Measurements from ENCODE around the gene AFAP1L2. TPM values are rescaled to one million over a fixed set of nuclear protein-coding genes. Genes with fewer than 3 reads are reported as not detected.

Gene AFAP1L2
- total RNA-seq, 6 experiments from 2014 or later = 0.07 to 0.09 TPM; not detected in 4

DNA sequence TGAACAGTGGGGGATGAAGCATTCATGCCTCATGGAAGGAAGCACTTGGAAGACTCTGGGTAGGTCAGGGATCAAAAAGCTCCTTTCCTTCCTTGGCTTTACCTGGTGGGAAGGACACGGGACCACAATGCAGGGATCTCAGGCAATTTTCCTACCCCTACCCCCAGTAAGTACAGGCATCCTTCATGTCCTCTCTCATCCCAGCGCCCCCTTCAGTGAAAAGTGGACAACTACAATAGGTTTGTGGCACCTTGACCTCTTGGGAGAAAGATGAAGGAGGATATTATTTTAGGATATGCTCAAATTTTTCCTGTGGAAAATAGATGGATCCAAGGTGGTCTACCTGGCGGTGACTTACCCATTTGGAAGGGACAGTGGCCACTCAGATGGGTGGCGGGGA is 16.5 kb downstream of the AFAP1L2 start:
- Mint-ChIP-seq H3K4me3 (no peak overlapping the region), H3K9me3 (no peaks in the 10 kb centered on the region), H3K27me3 (ENCODE audit: insufficient read depth) (peaks cover 17% of the 10 kb centered on the region), H3K4me1 (ENCODE audit: low read depth) (peaks cover 30% of the 10 kb centered on the region), H3K27ac (no peak overlapping the region), H3K36me3 (ENCODE audit: low read depth) (no peaks in the 10 kb centered on the region)
- DNase-seq = no peak
- TF ChIP-seq, protein P1, sequence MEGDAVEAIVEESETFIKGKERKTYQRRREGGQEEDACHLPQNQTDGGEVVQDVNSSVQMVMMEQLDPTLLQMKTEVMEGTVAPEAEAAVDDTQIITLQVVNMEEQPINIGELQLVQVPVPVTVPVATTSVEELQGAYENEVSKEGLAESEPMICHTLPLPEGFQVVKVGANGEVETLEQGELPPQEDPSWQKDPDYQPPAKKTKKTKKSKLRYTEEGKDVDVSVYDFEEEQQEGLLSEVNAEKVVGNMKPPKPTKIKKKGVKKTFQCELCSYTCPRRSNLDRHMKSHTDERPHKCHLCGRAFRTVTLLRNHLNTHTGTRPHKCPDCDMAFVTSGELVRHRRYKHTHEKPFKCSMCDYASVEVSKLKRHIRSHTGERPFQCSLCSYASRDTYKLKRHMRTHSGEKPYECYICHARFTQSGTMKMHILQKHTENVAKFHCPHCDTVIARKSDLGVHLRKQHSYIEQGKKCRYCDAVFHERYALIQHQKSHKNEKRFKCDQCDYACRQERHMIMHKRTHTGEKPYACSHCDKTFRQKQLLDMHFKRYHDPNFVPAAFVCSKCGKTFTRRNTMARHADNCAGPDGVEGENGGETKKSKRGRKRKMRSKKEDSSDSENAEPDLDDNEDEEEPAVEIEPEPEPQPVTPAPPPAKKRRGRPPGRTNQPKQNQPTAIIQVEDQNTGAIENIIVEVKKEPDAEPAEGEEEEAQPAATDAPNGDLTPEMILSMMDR (IDR thresholded peaks at IDR 0.05) = peak; percentile 22; the same call in 1 of the 2 replicates

DNA sequence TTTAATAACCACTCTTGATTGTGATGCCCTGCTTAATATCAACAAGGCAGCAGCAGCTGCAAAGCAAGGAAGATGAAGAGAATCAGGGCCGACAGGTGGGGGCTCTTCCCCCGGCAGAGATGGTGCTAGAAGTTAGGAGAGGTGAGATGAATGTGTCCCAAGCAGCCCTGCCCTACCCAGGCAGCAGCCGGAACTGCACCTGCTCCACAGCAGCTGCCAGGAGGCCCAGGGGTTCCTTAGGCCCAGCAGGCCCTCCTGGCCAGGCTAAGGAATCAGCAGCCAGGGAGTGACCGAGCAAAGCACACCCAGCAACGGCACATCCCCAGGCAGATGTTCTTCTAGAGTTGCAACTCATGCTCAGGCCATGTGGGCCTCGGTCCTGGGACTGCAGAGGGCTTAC is 17.9 kb downstream of the AFAP1L2 start:
- no peaks in the 10 kb centered on the region for H3K36me3 Mint-ChIP-seq (ENCODE audit: low read depth)
- TF ChIP-seq, protein P1 (IDR thresholded peaks at IDR 0.05) = no peak
- peaks cover 20% of the 10 kb centered on the region for H3K27me3 Mint-ChIP-seq (ENCODE audit: insufficient read depth)
- DNase-seq = no peak
- H3K9me3 Mint-ChIP-seq = no peaks in the 10 kb centered on the region
- no peak overlapping the region for H3K4me3 Mint-ChIP-seq
- H3K27ac Mint-ChIP-seq = no peak overlapping the region
- H3K4me1 Mint-ChIP-seq (ENCODE audit: low read depth) = peaks cover 30% of the 10 kb centered on the region

DNA sequence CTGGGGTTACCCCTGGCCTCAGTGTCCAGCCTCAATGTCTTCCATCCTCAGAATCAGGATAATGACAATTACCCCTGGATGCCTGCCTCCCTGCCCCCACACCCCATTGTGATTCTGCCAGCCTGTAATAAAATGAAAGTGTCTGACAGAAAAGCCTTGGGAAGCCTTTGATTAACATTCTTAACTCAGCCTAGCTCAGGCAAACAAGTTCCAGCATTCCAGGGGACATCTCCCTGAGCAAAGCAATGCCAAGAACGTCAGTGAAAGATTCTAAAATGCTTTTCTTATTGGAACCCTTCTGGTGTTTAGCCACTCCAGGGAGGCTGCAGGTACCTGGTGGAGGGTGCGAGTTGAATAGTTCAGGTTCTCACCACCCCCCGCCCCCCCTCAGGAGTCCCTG is 18.7 kb downstream of the AFAP1L2 start:
- H3K9me3 Mint-ChIP-seq = no peaks in the 10 kb centered on the region
- H3K4me1 Mint-ChIP-seq (ENCODE audit: low read depth) = peaks cover 24% of the 10 kb centered on the region
- H3K36me3 Mint-ChIP-seq (ENCODE audit: low read depth) = no peaks in the 10 kb centered on the region
- TF ChIP-seq, protein P1 (IDR thresholded peaks at IDR 0.05) = no peak
- no peak overlapping the region for H3K4me3 Mint-ChIP-seq
- H3K27ac Mint-ChIP-seq = no peak overlapping the region
- H3K27me3 Mint-ChIP-seq (ENCODE audit: insufficient read depth) = peaks cover 20% of the 10 kb centered on the region
- no peak for DNase-seq

DNA sequence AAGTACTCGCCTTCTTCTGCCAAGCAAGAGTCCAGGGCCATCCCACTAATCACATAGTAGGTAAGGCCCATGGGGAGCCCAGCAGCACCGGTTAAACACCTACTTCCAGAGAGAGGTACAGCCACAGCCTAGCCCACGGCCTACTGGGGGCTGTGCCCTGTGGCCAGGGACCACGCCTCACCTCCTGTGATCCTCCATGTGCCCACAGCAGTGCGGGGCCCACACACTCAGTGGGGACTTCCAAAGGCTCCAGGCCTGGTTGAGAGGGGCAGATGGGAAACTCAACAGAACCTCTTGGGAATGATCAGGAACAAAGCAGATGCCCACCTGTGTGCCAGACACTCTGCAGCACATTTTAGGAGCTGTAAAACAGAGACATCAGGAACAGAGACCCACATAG is 19.7 kb downstream of the AFAP1L2 start:
- H3K9me3 Mint-ChIP-seq = no peaks in the 10 kb centered on the region
- no peak overlapping the region for H3K27ac Mint-ChIP-seq
- TF ChIP-seq, protein P1 (IDR thresholded peaks at IDR 0.05) = no peak
- no peaks in the 10 kb centered on the region for H3K36me3 Mint-ChIP-seq (ENCODE audit: low read depth)
- no peak for DNase-seq
- peaks cover 24% of the 10 kb centered on the region for H3K27me3 Mint-ChIP-seq (ENCODE audit: insufficient read depth)
- peaks cover 17% of the 10 kb centered on the region for H3K4me1 Mint-ChIP-seq (ENCODE audit: low read depth)
- no peak overlapping the region for H3K4me3 Mint-ChIP-seq

DNA sequence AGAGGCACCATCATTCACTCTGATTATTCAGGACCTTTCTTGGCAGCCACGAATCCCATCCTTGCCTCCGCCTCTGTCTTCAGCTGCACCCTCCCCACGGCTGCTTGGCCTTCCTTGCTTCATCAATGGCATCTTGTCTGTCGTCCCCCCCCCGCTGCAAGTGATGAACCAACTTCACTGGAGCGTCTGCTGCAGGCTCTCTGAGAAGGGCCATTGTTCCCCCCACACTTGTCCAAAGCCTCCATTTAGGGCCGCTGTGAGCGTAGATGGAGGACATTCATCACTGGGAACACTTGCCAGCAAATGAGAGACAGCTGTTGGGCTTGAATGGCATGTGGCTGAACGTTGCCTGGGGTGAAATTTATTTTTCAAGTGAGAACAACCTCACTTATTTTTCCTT is 20.1 kb downstream of the AFAP1L2 start:
- no peak overlapping the region for H3K4me3 Mint-ChIP-seq
- H3K9me3 Mint-ChIP-seq = no peaks in the 10 kb centered on the region
- peaks cover 13% of the 10 kb centered on the region for H3K4me1 Mint-ChIP-seq (ENCODE audit: low read depth)
- DNase-seq = no peak
- H3K27ac Mint-ChIP-seq = no peak overlapping the region
- no peaks in the 10 kb centered on the region for H3K36me3 Mint-ChIP-seq (ENCODE audit: low read depth)
- TF ChIP-seq, protein P1 (IDR thresholded peaks at IDR 0.05) = no peak
- peaks cover 24% of the 10 kb centered on the region for H3K27me3 Mint-ChIP-seq (ENCODE audit: insufficient read depth)

DNA sequence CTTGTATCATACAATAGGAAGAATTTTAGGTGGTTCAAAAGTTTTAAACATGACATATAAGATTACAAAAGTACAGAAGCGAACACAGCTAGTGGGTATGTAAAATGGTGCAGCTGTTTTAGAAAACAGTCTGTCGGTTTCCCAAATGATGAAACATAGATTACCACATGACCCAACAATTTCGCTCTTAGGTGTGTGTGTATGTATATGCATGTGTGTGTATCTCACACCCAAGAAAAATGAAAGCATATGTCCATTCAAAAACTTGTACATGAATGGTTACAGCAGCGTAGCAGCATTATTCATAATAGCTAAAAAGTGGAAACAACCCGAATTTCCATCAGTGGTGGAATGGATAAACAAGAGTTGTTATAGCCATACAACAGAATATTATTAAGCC is 23.5 kb downstream of the AFAP1L2 start:
- TF ChIP-seq, protein P1 (IDR thresholded peaks at IDR 0.05) = no peak
- no peak for DNase-seq
- Mint-ChIP-seq H3K36me3 (ENCODE audit: low read depth) (no peaks in the 10 kb centered on the region), H3K4me1 (ENCODE audit: low read depth) (no peaks in the 10 kb centered on the region), H3K9me3 (no peaks in the 10 kb centered on the region), H3K27me3 (ENCODE audit: insufficient read depth) (peaks cover 22% of the 10 kb centered on the region), H3K4me3 (no peak overlapping the region), H3K27ac (no peak overlapping the region)

Data from HFFc6 (cell line).